Tibial nerve (tissue), 4 donors: ENCODE data around the gene OCA2.

Experiments used
- EP300 ChIP-seq, 2 donors: sonication (generic); formaldehyde crosslinking; IDR thresholded peaks; one replicate each; pipeline ENCODE4 v1.6.1; 2017; ENCODE audit warnings: antibody characterized with exemption in 2 of 2, mild to moderate bottlenecking in 1 of 2
- POLR2A ChIP-seq, 2 donors: fragments of 450-650 bp; IDR thresholded peaks; one replicate each; pipeline ENCODE4 v1.6.1; 2017; ENCODE audit warnings: antibody characterized with exemption in 2 of 2, mild to moderate bottlenecking in 2 of 2, moderate library complexity in 2 of 2
- TF ChIP-seq, protein P1 (sequence below), 5 experiments: fragments of 200-600 bp in 3 of 5; fragments of 450-650 bp in 2 of 5; sonication (generic) in 3 of 5; IDR thresholded peaks; one replicate each; pipeline ENCODE4 v1.5.1; 2016 to 2019; ENCODE audit warnings: antibody characterized with exemption in 5 of 5, mild to moderate bottlenecking in 3 of 5, moderate library complexity in 2 of 5

DNA sequence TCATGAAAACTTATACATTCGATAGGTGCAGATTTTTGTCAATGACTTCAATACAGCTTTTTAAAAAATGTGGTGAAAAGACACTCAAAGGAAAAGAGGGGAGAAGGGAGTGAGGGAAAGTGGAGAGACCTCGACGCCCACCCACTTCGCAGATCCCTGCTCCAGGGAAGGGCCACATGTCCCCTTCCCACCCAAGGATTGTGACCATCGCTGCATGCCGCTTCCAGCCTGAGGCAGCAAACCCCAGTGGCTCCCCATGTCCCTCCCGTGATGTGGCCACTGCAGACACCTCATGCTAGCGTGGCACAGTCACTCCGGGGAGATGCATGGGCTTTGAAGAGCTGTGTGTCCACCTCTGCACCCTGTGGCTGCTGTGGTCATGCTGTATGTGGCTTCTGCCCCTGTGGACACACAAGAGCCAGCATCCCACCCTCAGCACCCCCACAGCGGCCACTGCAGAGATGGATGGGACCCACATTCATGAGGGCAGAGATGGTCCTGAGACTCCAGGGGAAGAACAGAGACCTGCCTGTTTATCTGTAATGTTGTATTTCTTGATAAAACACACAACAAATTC, 230.2 kb downstream of the OCA2 start:
- TF ChIP-seq, protein P1, sequence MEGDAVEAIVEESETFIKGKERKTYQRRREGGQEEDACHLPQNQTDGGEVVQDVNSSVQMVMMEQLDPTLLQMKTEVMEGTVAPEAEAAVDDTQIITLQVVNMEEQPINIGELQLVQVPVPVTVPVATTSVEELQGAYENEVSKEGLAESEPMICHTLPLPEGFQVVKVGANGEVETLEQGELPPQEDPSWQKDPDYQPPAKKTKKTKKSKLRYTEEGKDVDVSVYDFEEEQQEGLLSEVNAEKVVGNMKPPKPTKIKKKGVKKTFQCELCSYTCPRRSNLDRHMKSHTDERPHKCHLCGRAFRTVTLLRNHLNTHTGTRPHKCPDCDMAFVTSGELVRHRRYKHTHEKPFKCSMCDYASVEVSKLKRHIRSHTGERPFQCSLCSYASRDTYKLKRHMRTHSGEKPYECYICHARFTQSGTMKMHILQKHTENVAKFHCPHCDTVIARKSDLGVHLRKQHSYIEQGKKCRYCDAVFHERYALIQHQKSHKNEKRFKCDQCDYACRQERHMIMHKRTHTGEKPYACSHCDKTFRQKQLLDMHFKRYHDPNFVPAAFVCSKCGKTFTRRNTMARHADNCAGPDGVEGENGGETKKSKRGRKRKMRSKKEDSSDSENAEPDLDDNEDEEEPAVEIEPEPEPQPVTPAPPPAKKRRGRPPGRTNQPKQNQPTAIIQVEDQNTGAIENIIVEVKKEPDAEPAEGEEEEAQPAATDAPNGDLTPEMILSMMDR (IDR thresholded peaks at IDR 0.05), result no peak
- no peak for TF ChIP-seq POLR2A (IDR thresholded peaks at IDR 0.05)
- no peak for TF ChIP-seq EP300 (IDR thresholded peaks at IDR 0.05)
